ENCODE results near the gene MED16. TPM values are rescaled to one million over a fixed set of nuclear protein-coding genes. Genes with fewer than 3 reads are reported as not detected.

MED16 gene
- total RNA-seq, 1 experiment from 2014 or later: 25.9 TPM

- no TSS peak for BruUV-seq (replicated peaks)
- no peaks in the 10 kb centered on the region for H3K9me3 ChIP-seq (ENCODE audit: low read length)
- H3K9me2 ChIP-seq (replicated peaks; ENCODE audit: low read length): no peaks in the 10 kb centered on the region
- intact Hi-C loops (cut with micrococcal nuclease): no loop called here
- no peaks in the 10 kb centered on the region for H3K27me3 ChIP-seq (ENCODE audit: low read length)
- DNase-seq: no peak
- H3K27ac ChIP-seq (ENCODE audit: low read length): no peak overlapping the region
- H3K36me3 ChIP-seq (ENCODE audit: low read depth, low read length): no peaks in the 10 kb centered on the region
- H3F3A ChIP-seq (ENCODE audit: low read length, unreplicated experiment): no peaks in the 10 kb centered on the region
- ATAC-seq: no peak
- peaks cover 6% of the 10 kb centered on the region for H3K4me1 ChIP-seq (ENCODE audit: insufficient read depth, low read length)
- no peaks in the 10 kb centered on the region for H4K20me1 ChIP-seq (ENCODE audit: low read length)
- TF ChIP-seq CTCF (conservative IDR thresholded peaks at IDR 0.05; ENCODE audit: low read depth, low read length) (no peak), EZH2phosphoT487 (IDR thresholded peaks at IDR 0.05; ENCODE audit: borderline replicate concordance, low read length) (no peak), EZH2 (IDR thresholded peaks at IDR 0.05; ENCODE audit: low read length, unreplicated experiment) (no peak)
- H3K79me2 ChIP-seq (ENCODE audit: low read length): peaks cover 46% of the 10 kb centered on the region
- ChIA-PET POLR2A (ENCODE audit: unreplicated experiment) (no interaction called here), CTCF (no interaction called here)
- H3K4me3 ChIP-seq (ENCODE audit: low read length): no peak overlapping the region
- H2AFZ ChIP-seq (ENCODE audit: low read length): no peak overlapping the region
- H3K9ac ChIP-seq (ENCODE audit: low read length): no peak overlapping the region
- H3K4me2 ChIP-seq (ENCODE audit: low read length): no peak overlapping the region
Observed at GRCh38 chr19:904545-904944, 11.6 kb upstream of the MED16 start.

GRCh38 chr19:903266-903797 lies 10.3 kb upstream of the MED16 start:
- Histone ChIP-seq H3K27me3 (ENCODE audit: low read length) (no peaks in the 10 kb centered on the region), H3K4me3 (ENCODE audit: low read length) (no peak overlapping the region), H3K9ac (ENCODE audit: low read length) (no peak overlapping the region), H3K9me2 (replicated peaks; ENCODE audit: low read length) (no peaks in the 10 kb centered on the region), H3F3A (ENCODE audit: low read length, unreplicated experiment) (no peaks in the 10 kb centered on the region), H4K20me1 (ENCODE audit: low read length) (no peaks in the 10 kb centered on the region), H3K4me2 (ENCODE audit: low read length) (no peak overlapping the region), H2AFZ (ENCODE audit: low read length) (no peak overlapping the region), H3K36me3 (ENCODE audit: low read depth, low read length) (no peaks in the 10 kb centered on the region), H3K79me2 (ENCODE audit: low read length) (peaks cover 39% of the 10 kb centered on the region), H3K27ac (ENCODE audit: low read length) (no peak overlapping the region), H3K4me1 (ENCODE audit: insufficient read depth, low read length) (no peaks in the 10 kb centered on the region), H3K9me3 (ENCODE audit: low read length) (no peaks in the 10 kb centered on the region)
- TF ChIP-seq EZH2 (IDR thresholded peaks at IDR 0.05; ENCODE audit: low read length, unreplicated experiment) (no peak), EZH2phosphoT487 (IDR thresholded peaks at IDR 0.05; ENCODE audit: borderline replicate concordance, low read length) (no peak), CTCF (conservative IDR thresholded peaks at IDR 0.05; ENCODE audit: low read depth, low read length) (no peak)
- ChIA-PET CTCF (interaction anchor here (0.5 kb wide), 1 partner anchor 1079 kb away, joined by 4 read pairs; no protein-coding TSS in a partner anchor), POLR2A (ENCODE audit: unreplicated experiment) (no interaction called here)
- no peak for DNase-seq
- ATAC-seq: no peak
- intact Hi-C loops (cut with micrococcal nuclease): no loop called here
- BruUV-seq (replicated peaks): no TSS peak

GRCh38 chr19:902446-903226 lies 9.6 kb upstream of the MED16 start:
- peaks cover 32% of the 10 kb centered on the region for H3K79me2 ChIP-seq (ENCODE audit: low read length)
- H3K27me3 ChIP-seq (ENCODE audit: low read length): no peaks in the 10 kb centered on the region
- H3K4me3 ChIP-seq (ENCODE audit: low read length): no peak overlapping the region
- ChIA-PET CTCF (interaction anchor here (0.5 kb wide), 1 partner anchor 1079 kb away, joined by 4 read pairs; no protein-coding TSS in a partner anchor), POLR2A (ENCODE audit: unreplicated experiment) (no interaction called here)
- intact Hi-C loops (cut with micrococcal nuclease): no loop called here
- no peak overlapping the region for H3K27ac ChIP-seq (ENCODE audit: low read length)
- ATAC-seq (no peak), DNase-seq (no peak)
- H2AFZ ChIP-seq (ENCODE audit: low read length): no peak overlapping the region
- no peaks in the 10 kb centered on the region for H3F3A ChIP-seq (ENCODE audit: low read length, unreplicated experiment)
- no TSS peak for BruUV-seq (replicated peaks)
- H3K9me2 ChIP-seq (replicated peaks; ENCODE audit: low read length): no peaks in the 10 kb centered on the region
- no peak overlapping the region for H3K4me2 ChIP-seq (ENCODE audit: low read length)
- H4K20me1 ChIP-seq (ENCODE audit: low read length): no peaks in the 10 kb centered on the region
- TF ChIP-seq EZH2 (IDR thresholded peaks at IDR 0.05; ENCODE audit: low read length, unreplicated experiment) (no peak), CTCF (conservative IDR thresholded peaks at IDR 0.05; ENCODE audit: low read depth, low read length) (no peak), EZH2phosphoT487 (IDR thresholded peaks at IDR 0.05; ENCODE audit: borderline replicate concordance, low read length) (no peak)
- no peaks in the 10 kb centered on the region for H3K36me3 ChIP-seq (ENCODE audit: low read depth, low read length)
- no peaks in the 10 kb centered on the region for H3K4me1 ChIP-seq (ENCODE audit: insufficient read depth, low read length)
- H3K9ac ChIP-seq (ENCODE audit: low read length): no peak overlapping the region
- H3K9me3 ChIP-seq (ENCODE audit: low read length): no peaks in the 10 kb centered on the region
